SK-N-SH treated with all-trans-retinoic acid at 6 μM for 48 hours (cell line): ENCODE results near the gene SSNA1.

Source experiments
- ARNTL ChIP-seq: fragments of 450-650 bp; formaldehyde crosslinking; IDR thresholded peaks from 2 replicates; pipeline ENCODE4 v1.5.0; 2020; ENCODE audit warnings: low read depth, mild to moderate bottlenecking, moderate library complexity, borderline replicate concordance
- CSDC2 ChIP-seq: fragments of 250-450 bp; sonication (Bioruptor Pico); IDR thresholded peaks from 2 replicates; pipeline ENCODE4 v1.5.0; 2020; ENCODE audit warnings: mild to moderate bottlenecking, moderate library complexity
- OSR1 ChIP-seq: fragments of 250-450 bp; sonication (Bioruptor Pico); IDR thresholded peaks from 2 replicates; pipeline ENCODE4 v1.8.0; 2022; ENCODE audit warnings: moderate library complexity, mild to moderate bottlenecking, inconsistent platforms
- PATZ1 ChIP-seq: fragments of 250-450 bp; sonication (Bioruptor Pico); IDR thresholded peaks from 2 replicates; pipeline ENCODE4 v1.8.0; 2020; ENCODE audit warnings: mild to moderate bottlenecking, moderate library complexity, borderline replicate concordance
- TCF4 ChIP-seq: fragments of 250-450 bp; sonication (Bioruptor Pico); IDR thresholded peaks from 2 replicates; pipeline ENCODE4 v1.8.0; 2021; ENCODE audit warnings: mild to moderate bottlenecking, moderate library complexity, borderline replicate concordance
- ZC3H10 ChIP-seq: fragments of 250-450 bp; sonication (Bioruptor Pico); IDR thresholded peaks from 2 replicates; pipeline ENCODE4 v1.5.1; 2021; ENCODE audit warnings: mild to moderate bottlenecking, moderate library complexity
- ZFP3 ChIP-seq: fragments of 250-450 bp; sonication (Bioruptor Pico); IDR thresholded peaks from 2 replicates; pipeline ENCODE4 v1.5.0; 2020; ENCODE audit warnings: mild to moderate bottlenecking, moderate library complexity
- ZFP30 ChIP-seq: fragments of 450-650 bp; formaldehyde crosslinking; IDR thresholded peaks from 2 replicates; pipeline ENCODE4 v1.5.0; 2022; ENCODE audit warnings: mild to moderate bottlenecking, moderate library complexity
- ZNF565 ChIP-seq: fragments of 450-650 bp; formaldehyde crosslinking; conservative IDR thresholded peaks from 2 replicates; pipeline ENCODE4 v1.5.0; 2020; ENCODE audit warnings: low read depth, mild to moderate bottlenecking, moderate library complexity
- ZNF70 ChIP-seq: fragments of 450-650 bp; formaldehyde crosslinking; IDR thresholded peaks from 2 replicates; pipeline ENCODE4 v1.5.0; 2020; ENCODE audit warnings: mild to moderate bottlenecking, moderate library complexity
- ZNF8 ChIP-seq: fragments of 450-650 bp; formaldehyde crosslinking; IDR thresholded peaks from 2 replicates; pipeline ENCODE4 v1.5.0; 2020; ENCODE audit warnings: mild to moderate bottlenecking, moderate library complexity
- TF ChIP-seq, protein P1 (sequence below): fragments of 250-450 bp; sonication (Bioruptor Pico); IDR thresholded peaks from 2 replicates; pipeline ENCODE4 v1.5.0; 2020; ENCODE audit warnings: mild to moderate bottlenecking, moderate library complexity
- TF ChIP-seq, protein P2 (sequence below): fragments of 250-450 bp; sonication (Bioruptor Pico); IDR thresholded peaks from 2 replicates; pipeline ENCODE4 v1.8.0; 2021; ENCODE audit warnings: low read depth, mild to moderate bottlenecking, moderate library complexity, borderline replicate concordance
- TF ChIP-seq, protein P3 (sequence below): fragments of 250-450 bp; sonication (Bioruptor Pico); IDR thresholded peaks from 2 replicates; pipeline ENCODE4 v1.5.1; 2020; ENCODE audit warnings: low read depth, mild to moderate bottlenecking, moderate library complexity

DNA sequence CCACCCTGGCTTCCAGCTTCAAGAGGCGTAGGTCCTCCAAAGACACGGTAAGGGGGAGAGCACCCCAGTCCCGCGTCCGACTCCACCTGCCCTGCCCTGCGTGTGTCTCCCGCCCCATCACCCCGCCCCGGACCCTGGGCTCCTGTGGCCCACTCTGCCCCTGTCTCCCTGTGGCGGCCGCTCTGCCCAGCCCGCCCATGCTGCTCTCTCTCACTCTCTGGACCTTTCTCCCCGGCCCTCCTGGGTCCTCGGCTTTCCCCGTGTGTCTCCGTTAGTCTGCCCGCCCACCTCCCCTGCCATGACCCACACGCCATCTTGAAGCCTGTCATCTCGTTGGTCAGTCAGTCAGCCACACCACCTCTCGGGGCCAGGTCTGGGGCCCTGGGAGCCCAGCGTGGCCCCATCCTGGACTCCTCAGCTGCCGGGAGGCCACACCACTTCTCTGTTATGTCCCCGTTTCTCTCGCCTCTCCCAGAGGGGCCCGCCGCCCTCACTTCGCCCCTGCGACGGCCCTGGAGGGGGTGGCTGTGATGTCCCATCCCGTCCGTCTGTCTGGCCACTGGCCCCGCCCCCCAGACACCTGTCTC is 23.1 kb upstream of the SSNA1 start:
- no peak for TF ChIP-seq ZNF8 (CRISPR knock-in tag)
- TF ChIP-seq, protein P1, sequence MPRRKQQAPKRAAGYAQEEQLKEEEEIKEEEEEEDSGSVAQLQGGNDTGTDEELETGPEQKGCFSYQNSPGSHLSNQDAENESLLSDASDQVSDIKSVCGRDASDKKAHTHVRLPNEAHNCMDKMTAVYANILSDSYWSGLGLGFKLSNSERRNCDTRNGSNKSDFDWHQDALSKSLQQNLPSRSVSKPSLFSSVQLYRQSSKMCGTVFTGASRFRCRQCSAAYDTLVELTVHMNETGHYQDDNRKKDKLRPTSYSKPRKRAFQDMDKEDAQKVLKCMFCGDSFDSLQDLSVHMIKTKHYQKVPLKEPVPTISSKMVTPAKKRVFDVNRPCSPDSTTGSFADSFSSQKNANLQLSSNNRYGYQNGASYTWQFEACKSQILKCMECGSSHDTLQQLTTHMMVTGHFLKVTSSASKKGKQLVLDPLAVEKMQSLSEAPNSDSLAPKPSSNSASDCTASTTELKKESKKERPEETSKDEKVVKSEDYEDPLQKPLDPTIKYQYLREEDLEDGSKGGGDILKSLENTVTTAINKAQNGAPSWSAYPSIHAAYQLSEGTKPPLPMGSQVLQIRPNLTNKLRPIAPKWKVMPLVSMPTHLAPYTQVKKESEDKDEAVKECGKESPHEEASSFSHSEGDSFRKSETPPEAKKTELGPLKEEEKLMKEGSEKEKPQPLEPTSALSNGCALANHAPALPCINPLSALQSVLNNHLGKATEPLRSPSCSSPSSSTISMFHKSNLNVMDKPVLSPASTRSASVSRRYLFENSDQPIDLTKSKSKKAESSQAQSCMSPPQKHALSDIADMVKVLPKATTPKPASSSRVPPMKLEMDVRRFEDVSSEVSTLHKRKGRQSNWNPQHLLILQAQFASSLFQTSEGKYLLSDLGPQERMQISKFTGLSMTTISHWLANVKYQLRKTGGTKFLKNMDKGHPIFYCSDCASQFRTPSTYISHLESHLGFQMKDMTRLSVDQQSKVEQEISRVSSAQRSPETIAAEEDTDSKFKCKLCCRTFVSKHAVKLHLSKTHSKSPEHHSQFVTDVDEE (CRISPR knock-in tag), result no peak
- TF ChIP-seq, protein P2, sequence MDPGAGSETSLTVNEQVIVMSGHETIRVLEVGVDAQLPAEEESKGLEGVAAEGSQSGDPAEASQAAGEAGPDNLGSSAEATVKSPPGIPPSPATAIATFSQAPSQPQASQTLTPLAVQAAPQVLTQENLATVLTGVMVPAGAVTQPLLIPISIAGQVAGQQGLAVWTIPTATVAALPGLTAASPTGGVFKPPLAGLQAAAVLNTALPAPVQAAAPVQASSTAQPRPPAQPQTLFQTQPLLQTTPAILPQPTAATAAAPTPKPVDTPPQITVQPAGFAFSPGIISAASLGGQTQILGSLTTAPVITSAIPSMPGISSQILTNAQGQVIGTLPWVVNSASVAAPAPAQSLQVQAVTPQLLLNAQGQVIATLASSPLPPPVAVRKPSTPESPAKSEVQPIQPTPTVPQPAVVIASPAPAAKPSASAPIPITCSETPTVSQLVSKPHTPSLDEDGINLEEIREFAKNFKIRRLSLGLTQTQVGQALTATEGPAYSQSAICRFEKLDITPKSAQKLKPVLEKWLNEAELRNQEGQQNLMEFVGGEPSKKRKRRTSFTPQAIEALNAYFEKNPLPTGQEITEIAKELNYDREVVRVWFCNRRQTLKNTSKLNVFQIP (CRISPR knock-in tag), result no peak
- TF ChIP-seq PATZ1, result no peak
- no peak for TF ChIP-seq ZFP3 (CRISPR knock-in tag)
- no peak for TF ChIP-seq CSDC2
- TF ChIP-seq TCF4 (CRISPR knock-in tag), result no peak
- TF ChIP-seq, protein P3, sequence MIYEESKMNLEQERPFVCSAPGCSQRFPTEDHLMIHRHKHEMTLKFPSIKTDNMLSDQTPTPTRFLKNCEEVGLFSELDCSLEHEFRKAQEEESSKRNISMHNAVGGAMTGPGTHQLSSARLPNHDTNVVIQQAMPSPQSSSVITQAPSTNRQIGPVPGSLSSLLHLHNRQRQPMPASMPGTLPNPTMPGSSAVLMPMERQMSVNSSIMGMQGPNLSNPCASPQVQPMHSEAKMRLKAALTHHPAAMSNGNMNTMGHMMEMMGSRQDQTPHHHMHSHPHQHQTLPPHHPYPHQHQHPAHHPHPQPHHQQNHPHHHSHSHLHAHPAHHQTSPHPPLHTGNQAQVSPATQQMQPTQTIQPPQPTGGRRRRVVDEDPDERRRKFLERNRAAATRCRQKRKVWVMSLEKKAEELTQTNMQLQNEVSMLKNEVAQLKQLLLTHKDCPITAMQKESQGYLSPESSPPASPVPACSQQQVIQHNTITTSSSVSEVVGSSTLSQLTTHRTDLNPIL, result no peak
- TF ChIP-seq ZC3H10, result no peak
- no peak for TF ChIP-seq ZFP30 (CRISPR knock-in tag)
- no peak for TF ChIP-seq ZNF70 (CRISPR knock-in tag)
- TF ChIP-seq OSR1, result no peak
- TF ChIP-seq ARNTL (CRISPR knock-in tag), result no peak
- TF ChIP-seq ZNF565 (CRISPR knock-in tag), result no peak
